Measurements from ENCODE around the gene UCKL1.
"Not testable (repeated sequence)": the region's sequence is repeated elsewhere in the genome, so short reads cannot be mapped to it uniquely, and the experiment has no call there.

Gene UCKL1

GRCh38 chr20:63919130-63919529 lies 37.1 kb downstream of the UCKL1 start:
- H3K4me3 ChIP-seq (ENCODE audit: control insufficient read depth, low read depth, low read length), result no peak overlapping the region
- no peak for TF ChIP-seq CTCF (IDR thresholded peaks at IDR 0.05; ENCODE audit: control insufficient read depth, insufficient read depth, low read depth, low read length, missing control alignments)
- DNase-seq (ENCODE audit: low read depth), result no peak

- DNase-seq (ENCODE audit: low read depth), result no peak
- no peak overlapping the region for H3K4me3 ChIP-seq (ENCODE audit: control insufficient read depth, low read depth, low read length)
- TF ChIP-seq CTCF (IDR thresholded peaks at IDR 0.05; ENCODE audit: control insufficient read depth, insufficient read depth, low read depth, low read length, missing control alignments), result no peak
Observed at GRCh38 chr20:63917811-63918210, 38.4 kb downstream of the UCKL1 start.

GRCh38 chr20:63916371-63916939 lies 39.8 kb downstream of the UCKL1 start:
- not testable (repeated sequence) for H3K4me3 ChIP-seq (ENCODE audit: control insufficient read depth, low read depth, low read length); DNase-seq (ENCODE audit: low read depth)

GRCh38 chr20:63915471-63915870 lies 40.7 kb downstream of the UCKL1 start:
- no peak for TF ChIP-seq CTCF (IDR thresholded peaks at IDR 0.05; ENCODE audit: control insufficient read depth, insufficient read depth, low read depth, low read length, missing control alignments)
- no peak overlapping the region for H3K4me3 ChIP-seq (ENCODE audit: control insufficient read depth, low read depth, low read length)
- no peak for DNase-seq (ENCODE audit: low read depth)

- DNase-seq (ENCODE audit: low read depth), result no peak
- no peak overlapping the region for H3K4me3 ChIP-seq (ENCODE audit: control insufficient read depth, low read depth, low read length)
- no peak for TF ChIP-seq CTCF (IDR thresholded peaks at IDR 0.05; ENCODE audit: control insufficient read depth, insufficient read depth, low read depth, low read length, missing control alignments)
Observed at GRCh38 chr20:63913768-63914167, 42.4 kb downstream of the UCKL1 start.

GRCh38 chr20:63911176-63911575 lies 45.0 kb downstream of the UCKL1 start:
- no peak overlapping the region for H3K4me3 ChIP-seq (ENCODE audit: control insufficient read depth, low read depth, low read length)
- no peak for TF ChIP-seq CTCF (IDR thresholded peaks at IDR 0.05; ENCODE audit: control insufficient read depth, insufficient read depth, low read depth, low read length, missing control alignments)
- DNase-seq (ENCODE audit: low read depth), result no peak

GRCh38 chr20:63908008-63908682 lies 48.1 kb downstream of the UCKL1 start:
- TF ChIP-seq CTCF (IDR thresholded peaks at IDR 0.05; ENCODE audit: control insufficient read depth, insufficient read depth, low read depth, low read length, missing control alignments), result no peak
- H3K4me3 ChIP-seq (ENCODE audit: control insufficient read depth, low read depth, low read length), result no peak overlapping the region
- DNase-seq (ENCODE audit: low read depth), result no peak
